Stimulated activated CD8-positive, alpha-beta memory T cell treated with anti-CD3 and anti-CD28 coated beads, Interleukin-4, amount 100 ng/mL, for 4 hours (primary cell): ENCODE results near the gene SLC38A4.
"Not testable (repeated sequence)": the region's sequence is repeated elsewhere in the genome, so short reads cannot be mapped to it uniquely, and the experiment has no call there.

Experiments
- DNase-seq, 2 donors: peaks; one replicate each; pipeline ENCODE4 v3.0.0-alpha.2; 2020; ENCODE audit warnings: low read depth in 2 of 2, low spot score in 1 of 2

Gene SLC38A4

GRCh38 chr12:46778415-46778814 is 47.4 kb downstream of the SLC38A4 start:
- no peak for DNase-seq

GRCh38 chr12:46777587-46777986 is 48.2 kb downstream of the SLC38A4 start:
- DNase-seq, result no peak

GRCh38 chr12:46775796-46776195 is 50.0 kb downstream of the SLC38A4 start:
- DNase-seq, result no peak

GRCh38 chr12:46774322-46774633 is 51.5 kb downstream of the SLC38A4 start:
- DNase-seq, result no peak

- DNase-seq, result no peak
These were observed 52.0 kb downstream of the SLC38A4 start for GRCh38 chr12:46773586-46774321.

- DNase-seq, result no peak
These were observed 54.4 kb downstream of the SLC38A4 start for GRCh38 chr12:46771268-46771827.

- no peak for DNase-seq
These were observed 55.2 kb downstream of the SLC38A4 start for GRCh38 chr12:46770501-46771183.

GRCh38 chr12:46764005-46764404 is 61.8 kb downstream of the SLC38A4 start:
- no peak for DNase-seq

- DNase-seq, result no peak
These were observed 62.6 kb downstream of the SLC38A4 start for GRCh38 chr12:46763230-46763629.

- DNase-seq, result no peak
These were observed 71.2 kb downstream of the SLC38A4 start for GRCh38 chr12:46754550-46754949.

- no peak for DNase-seq
These were observed 73.4 kb downstream of the SLC38A4 start for GRCh38 chr12:46752396-46752795.

- no peak for DNase-seq
These were observed 74.6 kb downstream of the SLC38A4 start for GRCh38 chr12:46751173-46751572.

GRCh38 chr12:46749322-46749721 is 76.5 kb downstream of the SLC38A4 start:
- DNase-seq, result no peak

GRCh38 chr12:46744283-46744682 is 81.5 kb downstream of the SLC38A4 start:
- no peak for DNase-seq

GRCh38 chr12:46743456-46743855 is 82.3 kb downstream of the SLC38A4 start:
- DNase-seq, result no peak

GRCh38 chr12:46742271-46742670 is 83.5 kb downstream of the SLC38A4 start:
- not testable (repeated sequence) for DNase-seq

GRCh38 chr12:46725332-46725731 is 100.5 kb downstream of the SLC38A4 start:
- no peak for DNase-seq

- DNase-seq, result no peak
These were observed 102.0 kb downstream of the SLC38A4 start for GRCh38 chr12:46723629-46724419.

GRCh38 chr12:46722394-46723185 is 103.2 kb downstream of the SLC38A4 start:
- no peak for DNase-seq

- no peak for DNase-seq
These were observed 107.3 kb downstream of the SLC38A4 start for GRCh38 chr12:46718495-46718894.

- no peak for DNase-seq
These were observed 107.9 kb downstream of the SLC38A4 start for GRCh38 chr12:46717868-46718267.
